ENCODE results near the gene GYS1.
"Not testable (repeated sequence)": the region's sequence is repeated elsewhere in the genome, so short reads cannot be mapped to it uniquely, and the experiment has no call there.

Gene GYS1

GRCh38 chr19:48933382-48933932 is 59.7 kb downstream of the GYS1 start, which contains the start of gene DHDH:
TSS of gene DHDH (plus strand) at chr19:48933699. CDS start at chr19:48933722, 23 bp downstream.
- H3K36me3 ChIP-seq (ENCODE audit: control insufficient read depth, insufficient read depth, low read length) = no peaks in the 10 kb centered on the region
- no peak within 1 kb of the TSS for H3K27ac ChIP-seq (ENCODE audit: low read depth, low read length, severe bottlenecking)
- no peaks in the 10 kb centered on the region for H3K4me1 ChIP-seq (ENCODE audit: control insufficient read depth, insufficient read depth, low read length, poor library complexity, severe bottlenecking)
- no peaks in the 10 kb centered on the region for H3K9me3 ChIP-seq (ENCODE audit: control insufficient read depth, low read length)
- WGBS, 2 experiments (ENCODE audit: insufficient coverage in 2 of 2) = 1% methylated on average over 32 to 39 of the region's 43 CpGs
- peak within 1 kb of the TSS; percentile 43 for H3K4me3 ChIP-seq (ENCODE audit: extremely low read depth, insufficient read depth, low read length, poor library complexity, severe bottlenecking)

- no peak overlapping the region for H3K4me3 ChIP-seq (ENCODE audit: extremely low read depth, insufficient read depth, low read length, poor library complexity, severe bottlenecking)
- peaks cover 1% of the 10 kb centered on the region for H3K36me3 ChIP-seq (ENCODE audit: control insufficient read depth, insufficient read depth, low read length)
- no peaks in the 10 kb centered on the region for H3K9me3 ChIP-seq (ENCODE audit: control insufficient read depth, low read length)
- peaks cover 9% of the 10 kb centered on the region for H3K4me1 ChIP-seq (ENCODE audit: control insufficient read depth, insufficient read depth, low read length, poor library complexity, severe bottlenecking)
- 83% methylated on average over 10 to 12 of the region's 15 CpGs for WGBS, 2 experiments (ENCODE audit: insufficient coverage in 2 of 2)
- no peak overlapping the region for H3K27ac ChIP-seq (ENCODE audit: low read depth, low read length, severe bottlenecking)
Observed at GRCh38 chr19:48928164-48929025, 64.7 kb downstream of the GYS1 start.

GRCh38 chr19:48927692-48928091 is 65.4 kb downstream of the GYS1 start:
- WGBS, 2 experiments (ENCODE audit: insufficient coverage in 2 of 2) = 86 to 94% methylated on average over 10 to 15 of the region's 17 CpGs
- H3K4me3 ChIP-seq (ENCODE audit: extremely low read depth, insufficient read depth, low read length, poor library complexity, severe bottlenecking); H3K9me3 ChIP-seq (ENCODE audit: control insufficient read depth, low read length); H3K27ac ChIP-seq (ENCODE audit: low read depth, low read length, severe bottlenecking); H3K36me3 ChIP-seq (ENCODE audit: control insufficient read depth, insufficient read depth, low read length); H3K4me1 ChIP-seq (ENCODE audit: control insufficient read depth, insufficient read depth, low read length, poor library complexity, severe bottlenecking): not testable (repeated sequence)

GRCh38 chr19:48926909-48927308 is 66.2 kb downstream of the GYS1 start:
- H3K9me3 ChIP-seq (ENCODE audit: control insufficient read depth, low read length) = no peaks in the 10 kb centered on the region
- WGBS, 2 experiments (ENCODE audit: insufficient coverage in 2 of 2) = 92 to 93% methylated on average over 9 to 10 of the region's 10 CpGs
- peaks cover 7% of the 10 kb centered on the region for H3K36me3 ChIP-seq (ENCODE audit: control insufficient read depth, insufficient read depth, low read length)
- peaks cover 9% of the 10 kb centered on the region for H3K4me1 ChIP-seq (ENCODE audit: control insufficient read depth, insufficient read depth, low read length, poor library complexity, severe bottlenecking)
- no peak overlapping the region for H3K4me3 ChIP-seq (ENCODE audit: extremely low read depth, insufficient read depth, low read length, poor library complexity, severe bottlenecking)
- no peak overlapping the region for H3K27ac ChIP-seq (ENCODE audit: low read depth, low read length, severe bottlenecking)

- H3K4me1 ChIP-seq (ENCODE audit: control insufficient read depth, insufficient read depth, low read length, poor library complexity, severe bottlenecking); H3K9me3 ChIP-seq (ENCODE audit: control insufficient read depth, low read length); H3K27ac ChIP-seq (ENCODE audit: low read depth, low read length, severe bottlenecking); H3K4me3 ChIP-seq (ENCODE audit: extremely low read depth, insufficient read depth, low read length, poor library complexity, severe bottlenecking): not testable (repeated sequence)
- 82 to 93% methylated on average over 6 to 8 of the region's 8 CpGs for WGBS, 2 experiments (ENCODE audit: insufficient coverage in 2 of 2)
- peaks cover 17% of the 10 kb centered on the region for H3K36me3 ChIP-seq (ENCODE audit: control insufficient read depth, insufficient read depth, low read length)
Observed at GRCh38 chr19:48925890-48926289, 67.2 kb downstream of the GYS1 start.

- Histone ChIP-seq H3K9me3 (ENCODE audit: control insufficient read depth, low read length) (no peaks in the 10 kb centered on the region), H3K4me3 (ENCODE audit: extremely low read depth, insufficient read depth, low read length, poor library complexity, severe bottlenecking) (no peak overlapping the region), H3K36me3 (ENCODE audit: control insufficient read depth, insufficient read depth, low read length) (peaks cover 22% of the 10 kb centered on the region), H3K27ac (ENCODE audit: low read depth, low read length, severe bottlenecking) (no peak overlapping the region), H3K4me1 (ENCODE audit: control insufficient read depth, insufficient read depth, low read length, poor library complexity, severe bottlenecking) (peaks cover 9% of the 10 kb centered on the region)
- 87 to 91% methylated on average over 6 to 8 of the region's 11 CpGs for WGBS, 2 experiments (ENCODE audit: insufficient coverage in 2 of 2)
Observed at GRCh38 chr19:48925240-48925843, 67.8 kb downstream of the GYS1 start.

- no peaks in the 10 kb centered on the region for H3K9me3 ChIP-seq (ENCODE audit: control insufficient read depth, low read length)
- H3K4me3 ChIP-seq (ENCODE audit: extremely low read depth, insufficient read depth, low read length, poor library complexity, severe bottlenecking) = no peak overlapping the region
- no peak overlapping the region for H3K27ac ChIP-seq (ENCODE audit: low read depth, low read length, severe bottlenecking)
- 94 to 97% methylated on average over 14 to 16 of the region's 18 CpGs for WGBS, 2 experiments (ENCODE audit: insufficient coverage in 2 of 2)
- H3K4me1 ChIP-seq (ENCODE audit: control insufficient read depth, insufficient read depth, low read length, poor library complexity, severe bottlenecking) = peaks cover 9% of the 10 kb centered on the region
- peaks cover 40% of the 10 kb centered on the region for H3K36me3 ChIP-seq (ENCODE audit: control insufficient read depth, insufficient read depth, low read length)
Observed at GRCh38 chr19:48922548-48923490, 70.3 kb downstream of the GYS1 start.

GRCh38 chr19:48921721-48922500 is 71.2 kb downstream of the GYS1 start:
- Histone ChIP-seq H3K27ac (ENCODE audit: low read depth, low read length, severe bottlenecking) (no peak overlapping the region), H3K36me3 (ENCODE audit: control insufficient read depth, insufficient read depth, low read length) (peaks cover 44% of the 10 kb centered on the region), H3K4me3 (ENCODE audit: extremely low read depth, insufficient read depth, low read length, poor library complexity, severe bottlenecking) (no peak overlapping the region), H3K4me1 (ENCODE audit: control insufficient read depth, insufficient read depth, low read length, poor library complexity, severe bottlenecking) (peaks cover 9% of the 10 kb centered on the region), H3K9me3 (ENCODE audit: control insufficient read depth, low read length) (no peaks in the 10 kb centered on the region)
- WGBS, 2 experiments (ENCODE audit: insufficient coverage in 2 of 2) = 97 to 100% methylated on average over 8 of the region's 12 CpGs

- Histone ChIP-seq H3K4me1 (ENCODE audit: control insufficient read depth, insufficient read depth, low read length, poor library complexity, severe bottlenecking) (peaks cover 9% of the 10 kb centered on the region), H3K27ac (ENCODE audit: low read depth, low read length, severe bottlenecking) (no peak overlapping the region), H3K36me3 (ENCODE audit: control insufficient read depth, insufficient read depth, low read length) (peaks cover 50% of the 10 kb centered on the region), H3K4me3 (ENCODE audit: extremely low read depth, insufficient read depth, low read length, poor library complexity, severe bottlenecking) (no peak overlapping the region), H3K9me3 (ENCODE audit: control insufficient read depth, low read length) (no peaks in the 10 kb centered on the region)
- 88 to 96% methylated on average over 7 to 10 of the region's 10 CpGs for WGBS, 2 experiments (ENCODE audit: insufficient coverage in 2 of 2)
Observed at GRCh38 chr19:48920949-48921348, 72.2 kb downstream of the GYS1 start.

All from mesodermal cell (in vitro differentiated cells).